H1 (cell line): Measurements from ENCODE around the gene RPL39L. TPM values are rescaled to one million over a fixed set of nuclear protein-coding genes. Genes with fewer than 3 reads are reported as not detected.

Experiments used
- CREB1 ChIP-seq: IDR thresholded peaks from 2 replicates; pipeline ENCODE4 v1.6.1; 2012; ENCODE audit warnings: inconsistent platforms
- EGR1 ChIP-seq: IDR thresholded peaks from 2 replicates; pipeline ENCODE4 v1.6.1; 2011; ENCODE audit warnings: low read depth, low read length, borderline replicate concordance
- HDAC2 ChIP-seq, 2 experiments: fragments of 300-600 bp in 1 of 2; sonication (generic) in 1 of 2; IDR thresholded peaks; 2 replicates each; pipeline ENCODE4 v1.6.1; 2011 to 2012; ENCODE audit warnings: low read depth in 2 of 2, low read length in 2 of 2, mild to moderate bottlenecking in 2 of 2, moderate library complexity in 2 of 2, borderline replicate concordance in 1 of 2, inconsistent platforms in 1 of 2
- TAF1 ChIP-seq: IDR thresholded peaks from 2 replicates; pipeline ENCODE4 v1.6.1; 2011; ENCODE audit warnings: mild to moderate bottlenecking, low read depth, low read length
- polyA plus RNA-seq, 7 experiments: library from polyadenylated mRNA; depleted of rRNA in 3 of 7; stranded (reverse) in 5 of 7; unstranded in 2 of 7; fragments of >200 nt in 5 of 7; fragments of 200-250 nt in 2 of 7; gene quantifications; 1 replicate in 5 of 7; 2 replicates in 1 of 7; 4 replicates in 1 of 7; pipeline versions ENCODE4 v1.2.1 to v1.2.3, GENCODE V29; 2011 to 2013; ENCODE audit warnings: missing spikeins in 2 of 7, mixed read lengths in 2 of 7
- total RNA-seq: library from RNA; stranded (reverse); fragmentation: NEBNext Ultra II Directional; extraction: Animal tissue kit (Norgen Biotek cat#: 25700); gene quantifications from 2 replicates; pipeline ENCODE4 v1.2.1, GENCODE V29; 2021
- TF ChIP-seq, protein P1 (sequence below): IDR thresholded peaks from 2 replicates; pipeline ENCODE4 v1.6.1; 2012; ENCODE audit warnings: inconsistent platforms

The RPL39L gene
- total and polyA plus RNA-seq, 2 of the 8 experiments (the other 6 are each of a cell fraction or from before 2014, with no cell fraction given): 51.8 to 67.7 TPM

DNA sequence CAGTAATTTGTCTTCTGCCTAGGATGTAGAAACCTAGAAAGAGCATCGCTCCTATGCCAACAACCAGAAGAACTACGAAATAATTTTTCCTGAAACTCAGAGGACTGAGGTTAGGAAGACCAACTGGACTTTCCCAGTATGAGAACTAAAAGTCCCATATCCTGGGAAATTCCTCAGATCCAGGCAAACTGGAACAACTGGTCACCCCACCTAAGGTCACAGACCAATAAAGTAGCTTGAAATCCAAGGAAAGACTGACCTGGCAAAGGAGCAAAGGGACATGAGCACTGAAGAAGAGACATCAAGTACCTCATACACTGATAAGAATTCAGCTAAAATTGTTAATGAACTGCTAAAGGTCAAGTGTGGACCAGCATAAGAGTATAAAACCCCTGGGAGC lies 6.6 kb downstream of the RPL39L start (continued):
- TF ChIP-seq CREB1 (no peak), EGR1 (no peak), HDAC2 (IDR thresholded peaks at IDR 0.05; ENCODE audit: borderline replicate concordance in 1 of 2, low read depth in 2 of 2, low read length in 2 of 2) (no peak), TAF1 (no peak)
- TF ChIP-seq, protein P1, sequence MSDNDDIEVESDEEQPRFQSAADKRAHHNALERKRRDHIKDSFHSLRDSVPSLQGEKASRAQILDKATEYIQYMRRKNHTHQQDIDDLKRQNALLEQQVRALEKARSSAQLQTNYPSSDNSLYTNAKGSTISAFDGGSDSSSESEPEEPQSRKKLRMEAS: no peak
